ENCODE results near the gene KCNJ6. TPM values are rescaled to one million over a fixed set of nuclear protein-coding genes. Genes with fewer than 3 reads are reported as not detected.

The KCNJ6 gene
- total RNA-seq, 2 donors from 2014 or later = not detected

DNA sequence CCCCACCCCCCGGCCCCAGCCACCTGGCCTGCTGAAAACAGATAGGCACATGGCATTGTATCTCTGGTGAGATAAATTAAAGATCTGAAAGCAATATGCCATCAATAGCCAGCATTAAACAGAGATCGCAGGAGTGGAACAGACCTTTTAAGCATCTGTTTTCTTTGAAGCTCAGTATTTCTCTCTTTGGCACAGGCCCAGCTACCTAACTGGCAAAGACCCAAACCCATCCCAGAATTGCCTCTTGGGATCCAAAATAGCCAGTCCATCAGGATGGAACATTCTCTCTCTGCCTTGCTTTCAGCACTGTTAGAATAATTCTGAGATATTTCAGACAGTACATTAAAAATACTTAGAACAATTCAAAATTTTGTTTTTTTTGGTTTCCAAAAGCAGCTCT, 46.0 kb downstream of the KCNJ6 start:
- Mint-ChIP-seq H3K36me3 (ENCODE audit: insufficient read depth in 2 of 2) (no peaks in the 10 kb centered on the region), H3K4me1 (ENCODE audit: low read depth) (no peaks in the 10 kb centered on the region), H3K4me3 (no peak overlapping the region), H3K27ac (no peak overlapping the region), H3K27me3 (ENCODE audit: low read depth) (peaks cover 13% of the 10 kb centered on the region), H3K9me3 (no peaks in the 10 kb centered on the region)
- DNase-seq = no peak
- no peak for ATAC-seq (replicated peaks in 1 of 2)

GRCh38 chr21:37869661-37870060, 46.6 kb downstream of the KCNJ6 start:
- no peaks in the 10 kb centered on the region for H3K36me3 Mint-ChIP-seq (ENCODE audit: insufficient read depth in 2 of 2)
- H3K27me3 Mint-ChIP-seq (ENCODE audit: low read depth) = peaks cover 13% of the 10 kb centered on the region
- no peak overlapping the region for H3K4me3 Mint-ChIP-seq
- ATAC-seq (replicated peaks in 1 of 2) (no peak), DNase-seq (no peak)
- no peaks in the 10 kb centered on the region for H3K4me1 Mint-ChIP-seq (ENCODE audit: low read depth)
- H3K27ac Mint-ChIP-seq = no peak overlapping the region
- H3K9me3 Mint-ChIP-seq = no peaks in the 10 kb centered on the region

DNA sequence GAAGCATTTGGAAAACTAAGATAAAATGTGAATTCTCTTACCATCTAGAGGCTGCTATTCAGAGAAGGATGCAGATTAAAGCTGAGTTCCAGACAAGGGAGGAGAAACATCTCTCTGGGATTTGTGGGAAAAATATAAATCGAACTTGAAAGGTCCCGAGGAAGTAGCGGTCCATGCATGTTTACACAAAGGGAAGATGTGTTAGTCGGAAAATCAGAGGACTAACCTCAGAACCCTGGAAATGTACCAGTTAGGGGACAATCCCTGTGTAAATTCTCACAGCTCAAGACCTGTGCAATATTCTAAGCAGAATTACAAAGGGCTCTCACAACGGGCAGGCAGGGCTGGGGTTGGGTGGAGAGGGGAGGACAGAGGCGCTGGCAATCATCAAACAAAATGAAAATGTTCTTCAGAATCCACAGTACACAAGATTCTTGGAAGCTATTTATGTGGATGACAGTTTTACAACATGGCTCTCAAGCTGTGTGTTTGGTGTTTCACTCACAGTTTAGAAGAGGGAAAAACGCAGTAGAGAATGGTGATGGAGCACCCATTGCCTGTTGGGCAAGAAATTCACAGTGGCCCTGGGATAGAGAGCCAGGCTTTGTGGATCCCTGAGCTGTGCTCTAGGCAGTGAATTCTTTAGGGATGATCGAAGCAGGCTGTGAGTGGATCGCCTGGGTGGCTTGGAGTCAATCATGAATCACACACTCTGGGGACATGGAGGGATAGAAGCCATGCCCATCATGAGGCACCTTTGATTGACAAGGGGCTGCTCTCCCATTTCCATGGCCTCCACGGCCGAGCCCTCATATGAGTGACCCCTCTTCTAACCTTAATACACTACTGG, 47.6 kb downstream of the KCNJ6 start:
- H3K4me3 Mint-ChIP-seq = no peak overlapping the region
- DNase-seq (no peak), ATAC-seq (replicated peaks in 1 of 2) (no peak)
- peaks cover 13% of the 10 kb centered on the region for H3K27me3 Mint-ChIP-seq (ENCODE audit: low read depth)
- no peaks in the 10 kb centered on the region for H3K9me3 Mint-ChIP-seq
- no peak overlapping the region for H3K27ac Mint-ChIP-seq
- H3K36me3 Mint-ChIP-seq (ENCODE audit: insufficient read depth in 2 of 2) = no peaks in the 10 kb centered on the region
- H3K4me1 Mint-ChIP-seq (ENCODE audit: low read depth) = no peaks in the 10 kb centered on the region

GRCh38 chr21:37866027-37866426, 50.2 kb downstream of the KCNJ6 start:
- Mint-ChIP-seq H3K9me3 (no peaks in the 10 kb centered on the region), H3K4me1 (ENCODE audit: low read depth) (no peaks in the 10 kb centered on the region), H3K27ac (no peak overlapping the region), H3K36me3 (ENCODE audit: insufficient read depth in 2 of 2) (no peaks in the 10 kb centered on the region), H3K27me3 (ENCODE audit: low read depth) (peaks cover 13% of the 10 kb centered on the region), H3K4me3 (no peak overlapping the region)
- DNase-seq = no peak
- no peak for ATAC-seq (replicated peaks in 1 of 2)

DNA sequence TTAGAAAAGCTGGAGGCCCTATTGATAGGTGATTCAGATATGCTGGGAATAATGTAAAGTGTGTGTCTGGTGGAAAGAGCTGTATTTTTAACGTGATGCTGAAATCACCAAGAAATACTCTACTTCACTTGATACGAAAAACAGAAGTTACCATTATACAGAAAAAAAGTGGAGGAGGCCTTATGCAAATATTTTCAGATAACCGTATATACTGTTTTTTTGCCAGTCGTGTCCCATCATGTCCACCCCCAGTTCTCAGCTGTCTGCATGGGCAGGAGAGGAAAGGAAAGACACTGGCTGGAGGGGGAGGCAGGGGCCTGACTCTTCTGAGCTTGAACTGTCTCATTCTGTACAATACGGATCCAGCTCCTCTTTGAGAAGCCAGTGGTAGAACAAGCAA, 51.1 kb downstream of the KCNJ6 start:
- Mint-ChIP-seq H3K4me1 (ENCODE audit: low read depth) (no peaks in the 10 kb centered on the region), H3K36me3 (ENCODE audit: insufficient read depth in 2 of 2) (no peaks in the 10 kb centered on the region), H3K9me3 (no peaks in the 10 kb centered on the region), H3K27ac (no peak overlapping the region), H3K4me3 (no peak overlapping the region), H3K27me3 (ENCODE audit: low read depth) (peaks cover 13% of the 10 kb centered on the region)
- ATAC-seq (replicated peaks in 1 of 2) (no peak), DNase-seq (no peak)

DNA sequence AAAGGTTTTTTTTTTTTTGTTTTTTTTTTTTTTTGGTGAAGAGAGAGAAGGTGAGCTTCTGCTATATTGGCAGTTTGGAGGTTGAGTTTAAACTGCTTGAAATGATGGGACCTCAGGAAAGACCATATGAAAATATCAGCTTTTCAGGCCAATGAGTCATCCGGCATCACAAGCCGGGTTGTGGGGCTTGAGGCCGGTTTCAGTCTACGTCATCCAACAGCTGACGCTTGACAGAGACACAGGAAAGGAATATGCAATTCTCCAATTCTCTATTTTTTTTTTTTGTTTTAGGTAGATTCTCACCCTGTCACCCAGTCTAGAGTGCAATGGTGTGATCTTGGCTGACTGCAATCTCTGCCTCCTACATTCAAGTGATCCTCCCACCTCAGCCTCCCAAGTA, 52.4 kb downstream of the KCNJ6 start:
- Mint-ChIP-seq H3K27ac (no peak overlapping the region), H3K9me3 (no peaks in the 10 kb centered on the region), H3K4me3 (no peak overlapping the region), H3K4me1 (ENCODE audit: low read depth) (no peaks in the 10 kb centered on the region), H3K27me3 (ENCODE audit: low read depth) (peaks cover 13% of the 10 kb centered on the region), H3K36me3 (ENCODE audit: insufficient read depth in 2 of 2) (no peaks in the 10 kb centered on the region)
- ATAC-seq (replicated peaks in 1 of 2) (no peak), DNase-seq (no peak)

DNA sequence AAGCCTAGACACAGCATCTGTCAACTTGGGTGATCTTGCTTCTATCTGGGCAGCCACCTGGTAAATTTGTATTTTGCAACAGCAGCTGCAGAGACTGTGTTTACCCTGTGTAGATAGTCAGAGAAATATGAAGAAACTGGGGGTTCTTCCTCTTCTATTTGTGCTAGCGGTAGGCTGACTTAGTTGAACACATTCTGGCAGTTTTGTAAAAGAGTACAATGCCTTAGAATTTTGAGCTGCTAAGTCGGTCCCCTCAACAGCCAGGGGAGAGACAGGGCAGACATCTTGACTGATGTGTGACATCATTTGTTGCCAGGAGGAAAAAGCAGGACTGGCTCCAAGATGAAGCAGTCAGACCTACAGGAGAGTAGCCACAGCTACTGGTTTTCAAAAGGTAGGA, 53.7 kb downstream of the KCNJ6 start:
- Mint-ChIP-seq H3K27ac (no peak overlapping the region), H3K9me3 (no peaks in the 10 kb centered on the region)

GRCh38 chr21:37861561-37861960, 54.7 kb downstream of the KCNJ6 start:
- H3K36me3 Mint-ChIP-seq (ENCODE audit: insufficient read depth in 2 of 2) = no peaks in the 10 kb centered on the region
- no peaks in the 10 kb centered on the region for H3K4me1 Mint-ChIP-seq (ENCODE audit: low read depth)

More for the DNA sequence above, 53.7 kb downstream of the KCNJ6 start:
- DNase-seq = no peak
- H3K4me1 Mint-ChIP-seq (ENCODE audit: low read depth) = no peaks in the 10 kb centered on the region
- H3K27me3 Mint-ChIP-seq (ENCODE audit: low read depth) = peaks cover 3% of the 10 kb centered on the region
- no peaks in the 10 kb centered on the region for H3K36me3 Mint-ChIP-seq (ENCODE audit: insufficient read depth in 2 of 2)
- H3K4me3 Mint-ChIP-seq = no peak overlapping the region
- ATAC-seq (replicated peaks in 1 of 2) = no peak

DNA sequence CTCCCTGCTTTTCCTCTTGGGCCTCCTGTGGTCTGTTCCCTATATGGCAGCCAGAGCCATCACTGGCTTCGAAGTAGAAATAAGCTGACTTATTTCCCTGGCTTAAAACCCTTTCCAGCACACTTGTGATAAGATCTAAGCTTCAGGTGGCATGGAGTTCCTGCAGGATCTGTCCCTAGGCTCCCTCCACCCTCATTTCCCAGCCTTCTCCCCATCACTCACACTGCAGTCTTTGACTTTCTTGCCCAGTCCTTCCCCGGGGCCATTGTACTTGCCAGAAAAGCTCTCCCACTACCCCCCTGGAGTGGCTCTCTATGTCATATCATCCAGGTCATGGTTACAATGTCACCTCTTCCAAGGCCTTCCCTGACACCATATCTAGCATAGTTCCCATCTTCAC, 55.8 kb downstream of the KCNJ6 start:
- Mint-ChIP-seq H3K9me3 (no peaks in the 10 kb centered on the region), H3K4me1 (ENCODE audit: low read depth) (no peaks in the 10 kb centered on the region), H3K27me3 (ENCODE audit: low read depth) (peaks cover 11% of the 10 kb centered on the region), H3K27ac (no peak overlapping the region), H3K36me3 (ENCODE audit: insufficient read depth in 2 of 2) (no peaks in the 10 kb centered on the region), H3K4me3 (no peak overlapping the region)
- ATAC-seq (replicated peaks in 1 of 2) (no peak), DNase-seq (no peak)

More at GRCh38 chr21:37861561-37861960, 54.7 kb downstream of the KCNJ6 start:
- Mint-ChIP-seq H3K4me3 (no peak overlapping the region), H3K9me3 (no peaks in the 10 kb centered on the region), H3K27ac (no peak overlapping the region), H3K27me3 (ENCODE audit: low read depth) (peaks cover 6% of the 10 kb centered on the region)
- ATAC-seq (replicated peaks in 1 of 2) (no peak), DNase-seq (no peak)

DNA sequence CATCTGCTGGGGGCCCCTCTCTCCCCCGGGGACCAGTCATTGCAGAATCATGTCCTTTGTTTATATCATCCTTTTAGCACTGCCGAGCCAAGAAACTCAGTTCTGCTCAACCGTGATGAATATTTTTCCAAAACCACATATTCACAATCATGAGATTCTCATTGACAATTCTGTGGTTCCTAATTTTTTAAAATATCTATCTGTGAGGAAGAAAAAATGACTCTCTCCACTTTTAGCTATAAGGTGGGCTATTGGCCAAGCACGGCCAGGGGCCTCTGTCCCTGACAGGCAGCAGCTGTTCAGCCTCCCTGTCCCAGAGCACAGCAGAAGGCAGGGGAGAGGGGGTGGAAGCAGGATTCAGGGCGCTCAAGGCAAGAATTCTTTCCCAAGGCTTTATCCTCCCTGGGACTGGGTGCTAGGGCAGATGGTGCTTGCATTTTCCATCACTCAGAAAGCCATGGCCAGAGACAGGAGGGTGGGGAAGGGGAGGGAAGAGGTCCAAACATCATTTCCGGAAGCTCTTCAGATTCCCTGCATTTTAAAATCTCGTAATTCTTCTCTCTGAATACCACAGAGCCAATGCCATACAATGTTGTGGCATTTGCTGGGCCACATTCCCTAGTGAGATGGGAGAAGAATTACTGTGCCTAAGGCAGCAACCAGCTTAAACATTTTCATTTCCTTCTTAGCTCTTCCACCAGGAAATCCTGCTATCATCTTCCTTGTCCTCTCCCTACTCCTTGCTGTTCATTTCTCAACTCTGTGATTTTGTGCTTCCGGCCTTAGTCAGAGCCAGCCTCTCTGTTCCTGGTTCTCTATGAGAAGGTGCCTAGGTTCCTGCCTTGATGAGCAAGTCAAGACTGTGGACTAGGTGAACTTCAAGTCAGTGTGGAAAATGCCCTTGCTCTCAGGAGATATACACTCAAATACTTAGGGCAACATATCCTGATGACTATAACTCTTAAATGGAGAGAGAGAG, 60.3 kb downstream of the KCNJ6 start:
- Mint-ChIP-seq H3K9me3 (peaks cover 0 to 7% of the 10 kb centered on the region in 2 donors), H3K4me1 (ENCODE audit: low read depth) (no peaks in the 10 kb centered on the region), H3K27ac (no peak overlapping the region), H3K4me3 (no peak overlapping the region), H3K27me3 (ENCODE audit: low read depth) (peaks cover 11% of the 10 kb centered on the region), H3K36me3 (ENCODE audit: insufficient read depth in 2 of 2) (peaks cover 0 to 7% of the 10 kb centered on the region in 2 donors)
- ATAC-seq (replicated peaks in 1 of 2) = no peak
- no peak for DNase-seq

- Mint-ChIP-seq H3K4me1 (ENCODE audit: low read depth) (no peaks in the 10 kb centered on the region), H3K36me3 (ENCODE audit: insufficient read depth in 2 of 2) (peaks cover 0 to 7% of the 10 kb centered on the region in 2 donors), H3K27ac (no peak overlapping the region), H3K9me3 (peaks cover 0 to 7% of the 10 kb centered on the region in 2 donors), H3K4me3 (no peak overlapping the region), H3K27me3 (ENCODE audit: low read depth) (peaks cover 11% of the 10 kb centered on the region)
- ATAC-seq (replicated peaks in 1 of 2) = no peak
- no peak for DNase-seq
Observed at GRCh38 chr21:37855271-37855646, 61.0 kb downstream of the KCNJ6 start.

DNA sequence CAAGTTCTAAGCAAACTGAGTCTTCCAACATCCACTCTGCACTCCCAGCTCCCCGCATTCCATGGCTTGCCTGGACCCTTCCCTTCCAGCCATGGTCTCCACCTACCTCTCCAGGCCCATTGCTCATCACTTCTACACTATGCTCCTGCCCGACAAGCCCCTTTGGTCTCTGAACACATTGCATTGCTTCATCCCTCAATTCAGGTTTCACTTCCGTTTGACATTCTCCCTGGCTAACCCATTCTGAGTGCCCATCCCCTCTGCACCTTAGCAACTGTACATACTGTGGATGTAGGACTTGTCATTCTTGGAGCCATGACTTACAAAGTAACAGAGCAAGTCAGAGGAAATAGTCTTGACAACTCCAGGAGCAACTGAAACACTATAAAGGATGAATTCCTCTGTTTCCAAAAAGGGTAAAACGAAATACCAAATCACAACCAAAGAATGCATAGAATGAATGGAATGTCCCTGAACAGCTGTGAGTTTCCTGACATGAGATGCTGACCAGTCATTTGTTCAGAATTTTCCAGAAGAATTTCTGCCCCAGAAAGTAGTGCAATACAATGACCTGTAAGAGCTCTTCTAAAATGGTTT, 66.7 kb downstream of the KCNJ6 start:
- Mint-ChIP-seq H3K27me3 (ENCODE audit: low read depth) (peaks cover 6% of the 10 kb centered on the region), H3K27ac (no peak overlapping the region), H3K36me3 (ENCODE audit: insufficient read depth in 2 of 2) (peaks cover 0 to 7% of the 10 kb centered on the region in 2 donors), H3K9me3 (peaks cover 0 to 6% of the 10 kb centered on the region in 2 donors), H3K4me3 (no peak overlapping the region), H3K4me1 (ENCODE audit: low read depth) (no peaks in the 10 kb centered on the region)
- ATAC-seq (replicated peaks in 1 of 2) (no peak), DNase-seq (no peak)

Measured in activated T-cell treated with anti-CD3 and anti-CD28 coated beads, Interleukin-2, amount 50 U/mL, for 72 hours (primary cell).